ENCODE data around the gene ILK.

Gene ILK

GRCh38 chr11:6638429-6638828 is 34.9 kb downstream of the ILK start:
- no peak for DNase-seq

GRCh38 chr11:6640036-6640984 is 36.7 kb downstream of the ILK start:
- no peak for DNase-seq

DNA sequence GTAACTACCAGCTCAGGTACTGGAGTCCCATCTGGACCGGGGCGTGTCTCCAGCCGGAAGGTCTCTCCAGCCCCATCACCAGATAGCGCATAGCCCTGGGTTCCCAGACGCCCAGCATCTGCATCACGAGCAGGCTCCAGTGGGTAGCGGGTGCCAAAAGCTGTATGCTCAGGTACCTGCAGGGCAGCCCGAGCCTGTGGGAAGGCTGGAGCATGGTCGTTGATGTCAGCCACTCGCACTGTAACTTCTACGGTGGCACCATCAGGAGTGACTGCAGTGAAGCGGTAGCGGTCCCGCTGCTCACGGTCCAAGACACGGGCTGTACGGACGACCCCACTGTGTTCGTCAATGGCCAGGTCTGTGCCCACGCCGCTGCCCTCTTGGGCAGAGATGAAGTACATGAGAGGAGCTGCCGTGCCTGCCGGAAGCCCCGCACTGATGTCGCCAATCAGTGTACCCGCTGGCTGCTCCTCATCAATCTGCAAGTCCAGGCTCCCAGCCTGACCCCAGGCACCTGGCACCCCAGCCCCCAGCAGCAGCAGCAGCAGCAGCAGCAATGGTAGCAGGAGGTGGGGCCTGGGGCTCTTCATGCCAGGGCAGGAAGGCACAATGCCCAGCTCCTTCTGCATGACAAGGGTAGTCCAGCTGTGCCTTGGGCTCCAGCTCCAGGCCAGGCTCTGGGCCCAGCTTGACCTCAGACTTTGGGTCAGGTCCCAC is 37.6 kb downstream of the ILK start:
- no peak for DNase-seq

- DNase-seq = no peak
Observed at GRCh38 chr11:6642957-6643356, 39.4 kb downstream of the ILK start.

- DNase-seq = no peak
Observed at GRCh38 chr11:6646071-6646470, 42.5 kb downstream of the ILK start.

DNA sequence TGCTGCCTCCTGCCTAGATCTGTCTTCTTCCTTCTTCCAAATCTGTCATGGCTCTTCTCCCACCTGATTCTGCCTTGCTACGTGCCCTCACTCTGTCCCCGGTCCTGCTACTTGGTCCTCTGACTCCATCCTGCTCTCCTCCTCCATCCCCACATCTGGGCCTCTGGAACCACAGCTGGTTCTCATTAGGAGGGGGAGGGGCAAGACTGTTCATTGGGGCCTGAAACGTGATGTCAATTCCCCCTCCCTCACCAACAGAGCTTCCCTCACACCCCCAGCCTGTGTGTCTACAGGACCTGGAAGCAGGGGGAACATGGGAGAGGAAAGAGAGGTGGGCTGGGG is 43.0 kb downstream of the ILK start:
- no peak for DNase-seq

- peak; percentile 62 for DNase-seq
Observed at GRCh38 chr11:6646918-6647679, 43.5 kb downstream of the ILK start.

DNA sequence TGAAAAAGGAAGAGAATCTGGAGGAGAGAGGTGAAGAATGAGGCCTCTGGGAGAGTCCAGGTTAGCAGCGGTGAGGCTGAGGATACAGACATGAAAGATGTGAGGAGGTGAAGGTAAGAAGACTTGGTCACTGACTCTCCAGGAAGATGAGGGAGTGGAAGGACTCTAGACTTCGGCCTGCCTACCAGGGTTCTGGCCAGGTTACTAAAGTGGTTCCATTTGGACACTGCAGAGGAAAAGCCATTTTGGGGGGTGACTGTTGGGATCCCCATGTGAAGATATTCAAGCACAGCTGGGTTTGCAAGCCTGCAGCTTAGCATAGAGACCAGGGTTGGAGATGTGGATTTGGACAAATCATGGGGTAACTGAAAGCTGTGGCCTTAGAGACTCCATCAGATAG is 44.3 kb downstream of the ILK start:
- DNase-seq = no peak

DNA sequence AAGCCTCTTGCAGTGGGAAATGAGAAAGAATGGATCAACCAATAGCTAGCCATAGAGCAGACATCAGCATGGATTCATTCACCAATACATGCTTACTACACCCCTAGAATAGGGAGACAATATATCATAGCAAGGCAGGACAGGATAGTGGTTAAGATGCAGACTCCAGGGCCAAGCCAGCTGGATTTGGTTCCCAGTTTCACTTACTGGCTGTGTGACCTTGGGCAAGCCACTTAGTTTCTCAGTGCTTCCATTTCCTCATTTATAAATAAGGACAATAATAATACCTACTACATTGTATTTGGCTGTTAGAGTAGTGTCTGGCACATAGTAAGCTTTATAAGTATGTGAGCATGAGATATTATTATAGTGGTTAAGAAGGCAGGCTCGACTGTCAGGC is 44.9 kb downstream of the ILK start:
- DNase-seq = no peak

GRCh38 chr11:6650104-6650503 is 46.5 kb downstream of the ILK start:
- no peak for DNase-seq

DNA sequence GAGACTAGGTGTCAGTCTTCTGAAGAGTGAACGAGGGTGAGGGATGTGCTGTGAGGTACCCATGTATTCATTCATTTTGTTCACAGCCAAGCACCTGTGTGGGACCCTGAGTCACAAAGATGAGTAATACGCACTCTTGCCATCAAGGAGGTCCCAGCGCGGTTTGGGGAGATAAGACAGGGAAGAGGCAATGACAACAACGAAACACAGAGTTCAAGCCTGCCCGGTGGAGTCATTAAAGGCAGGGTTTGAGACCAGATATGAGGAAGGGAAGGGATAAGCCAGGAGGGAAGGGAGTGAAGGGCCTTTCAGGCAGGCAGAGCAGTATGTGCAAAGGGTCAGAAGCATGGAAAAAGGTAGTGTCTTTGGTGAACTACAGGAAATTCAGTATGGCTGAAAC is 47.4 kb downstream of the ILK start:
- DNase-seq = peak; percentile 52

GRCh38 chr11:6652182-6652581 is 48.6 kb downstream of the ILK start:
- no peak for DNase-seq

DNA sequence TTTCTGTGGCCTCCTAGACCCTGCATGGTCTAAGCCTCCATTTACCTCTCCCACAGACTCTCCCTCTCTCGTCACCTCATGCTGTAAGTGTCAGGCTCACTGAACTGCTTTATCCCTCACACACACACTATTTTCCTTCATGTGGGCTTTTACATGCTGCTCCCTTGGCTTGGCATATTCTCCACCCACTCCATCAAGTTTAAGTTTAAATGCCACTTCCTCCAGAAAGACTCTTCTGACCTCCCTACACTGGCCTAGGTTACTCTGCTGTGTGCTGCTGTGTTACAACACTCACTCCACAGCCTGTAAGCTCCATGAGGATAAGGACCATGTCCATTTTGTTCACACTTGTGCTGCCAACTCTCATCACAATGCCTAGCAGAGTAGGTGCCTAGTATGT is 49.5 kb downstream of the ILK start:
- no peak for DNase-seq

DNA sequence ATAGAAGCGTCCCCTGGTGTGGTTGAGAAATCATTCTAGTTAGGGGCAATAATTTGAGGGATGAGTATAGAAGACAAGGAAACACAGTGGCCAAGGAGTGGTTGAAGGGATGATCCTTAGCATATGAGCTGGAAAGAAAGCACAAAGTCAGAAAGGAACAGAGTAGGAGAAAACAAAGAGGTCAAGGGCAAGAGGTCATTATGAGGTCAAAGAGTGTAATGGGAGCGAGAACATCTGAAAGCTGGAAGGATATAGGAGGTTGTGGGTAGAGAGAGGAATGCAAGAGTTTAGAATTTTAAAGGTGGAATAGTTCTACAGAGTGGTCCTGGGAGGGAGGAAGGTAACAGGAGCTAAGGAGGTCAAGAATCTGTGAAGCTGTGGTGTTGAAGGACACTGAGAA is 50.1 kb downstream of the ILK start:
- DNase-seq = no peak

- no peak for DNase-seq
Observed at GRCh38 chr11:6654281-6655019, 50.9 kb downstream of the ILK start.

GRCh38 chr11:6655020-6655789 is 51.6 kb downstream of the ILK start:
- peak; percentile 56 for DNase-seq

- peak; percentile 68 for DNase-seq
Observed at GRCh38 chr11:6655790-6656583, 52.4 kb downstream of the ILK start, which contains the start of gene DCHS1. DCHS1 (minus strand) TSS chr11:6655809; CDS start chr11:6641613, 14,196 bp downstream.

DNA sequence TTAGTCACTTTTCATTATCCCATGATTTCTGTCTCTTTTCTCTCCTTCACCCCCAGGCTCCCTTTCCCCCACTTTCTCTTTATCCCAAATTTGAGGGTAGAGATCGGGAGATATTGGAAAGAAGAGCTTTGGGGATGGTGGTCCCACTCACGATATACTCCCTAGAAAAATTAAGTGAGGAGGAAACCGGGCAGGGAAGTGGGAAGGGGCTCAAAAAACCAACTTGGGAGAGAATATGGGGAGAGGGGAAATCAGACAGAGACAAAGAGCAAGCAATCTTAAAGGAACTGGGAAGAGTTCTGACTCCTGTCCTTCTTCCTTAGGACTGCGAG is 53.0 kb downstream of the ILK start:
- no peak for DNase-seq

DNA sequence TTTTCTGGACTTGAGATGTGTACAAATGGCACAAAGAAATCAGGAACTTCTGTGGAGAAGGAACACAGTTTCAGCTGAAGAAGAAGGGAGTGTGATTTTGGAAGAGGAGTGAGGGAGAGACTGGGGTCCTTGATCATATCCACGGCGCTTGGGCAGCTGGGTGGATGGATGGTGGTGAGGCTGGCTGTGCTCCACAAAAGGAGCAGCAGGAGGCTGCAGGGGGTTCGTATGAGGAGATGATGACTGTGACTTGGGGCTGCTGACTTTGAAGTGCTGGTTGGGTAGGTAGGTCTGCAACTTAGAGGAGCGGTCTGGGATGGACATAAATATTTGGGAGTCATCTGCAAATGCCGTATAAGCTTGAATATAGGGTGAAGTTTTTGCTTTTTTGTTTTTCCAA is 53.4 kb downstream of the ILK start:
- DNase-seq = no peak

- no peak for DNase-seq
Observed at GRCh38 chr11:6657346-6657745, 53.8 kb downstream of the ILK start.

- DNase-seq = no peak
Observed at GRCh38 chr11:6658647-6659046, 55.1 kb downstream of the ILK start.
